ENCODE measurements around the gene HJURP.

DNA sequence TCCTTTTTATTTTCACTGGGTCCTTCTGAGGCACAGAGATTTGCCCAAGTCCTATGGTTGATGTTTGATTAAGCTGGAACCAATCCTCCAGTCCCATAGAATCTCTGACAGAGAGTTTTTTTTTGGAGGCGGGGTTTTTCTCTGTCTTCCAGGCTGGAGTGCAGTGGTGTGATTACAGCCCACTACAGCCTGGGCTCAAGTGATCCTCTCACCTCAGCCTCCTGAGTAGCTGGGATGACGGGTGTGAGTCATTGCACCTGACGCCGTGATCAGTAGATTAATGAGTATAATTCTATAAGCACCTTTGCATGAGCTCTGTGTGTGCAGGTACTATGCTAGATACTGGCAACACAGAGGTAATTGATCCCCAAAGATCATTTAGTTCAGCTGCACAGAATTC lies 47.5 kb upstream of the HJURP start:
- no peak for TF ChIP-seq POLR2A (IDR thresholded peaks at IDR 0.05)
- TF ChIP-seq, protein P1, sequence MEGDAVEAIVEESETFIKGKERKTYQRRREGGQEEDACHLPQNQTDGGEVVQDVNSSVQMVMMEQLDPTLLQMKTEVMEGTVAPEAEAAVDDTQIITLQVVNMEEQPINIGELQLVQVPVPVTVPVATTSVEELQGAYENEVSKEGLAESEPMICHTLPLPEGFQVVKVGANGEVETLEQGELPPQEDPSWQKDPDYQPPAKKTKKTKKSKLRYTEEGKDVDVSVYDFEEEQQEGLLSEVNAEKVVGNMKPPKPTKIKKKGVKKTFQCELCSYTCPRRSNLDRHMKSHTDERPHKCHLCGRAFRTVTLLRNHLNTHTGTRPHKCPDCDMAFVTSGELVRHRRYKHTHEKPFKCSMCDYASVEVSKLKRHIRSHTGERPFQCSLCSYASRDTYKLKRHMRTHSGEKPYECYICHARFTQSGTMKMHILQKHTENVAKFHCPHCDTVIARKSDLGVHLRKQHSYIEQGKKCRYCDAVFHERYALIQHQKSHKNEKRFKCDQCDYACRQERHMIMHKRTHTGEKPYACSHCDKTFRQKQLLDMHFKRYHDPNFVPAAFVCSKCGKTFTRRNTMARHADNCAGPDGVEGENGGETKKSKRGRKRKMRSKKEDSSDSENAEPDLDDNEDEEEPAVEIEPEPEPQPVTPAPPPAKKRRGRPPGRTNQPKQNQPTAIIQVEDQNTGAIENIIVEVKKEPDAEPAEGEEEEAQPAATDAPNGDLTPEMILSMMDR (IDR thresholded peaks at IDR 0.05): no peak
